NT2/D1 (cell line): ENCODE data around the gene JPH4.
"Not testable (repeated sequence)": the region's sequence is repeated elsewhere in the genome, so short reads cannot be mapped to it uniquely, and the experiment has no call there.

Source experiments
- DNase-seq: peaks from one replicate; pipeline ENCODE4 v3.0.0-alpha.2; 2011; ENCODE audit warnings: low read depth, low spot score
- H3K27me3 ChIP-seq: 2 replicates; pipeline ENCODE4 v1.6.0; 2011; ENCODE audit warnings: mild to moderate bottlenecking; ENCODE audit not compliant: insufficient read length, insufficient read depth
- H3K36me3 ChIP-seq: 2 replicates; pipeline ENCODE4 v1.6.1; 2011; ENCODE audit warnings: mild to moderate bottlenecking, low read length, mixed read lengths; ENCODE audit not compliant: insufficient read depth, insufficient read length
- H3K4me1 ChIP-seq: 2 replicates; pipeline ENCODE4 v1.5.1; 2011; ENCODE audit not compliant: insufficient read depth, insufficient read length
- H3K4me3 ChIP-seq: 2 replicates; pipeline ENCODE4 v1.5.1; 2011; ENCODE audit warnings: low read depth; ENCODE audit not compliant: insufficient read length
- H3K9ac ChIP-seq: 2 replicates; pipeline ENCODE4 v1.6.0; 2011; ENCODE audit warnings: low read depth; ENCODE audit not compliant: insufficient read length
- H3K9me3 ChIP-seq: 2 replicates; pipeline ENCODE4 v1.5.1; 2011; ENCODE audit warnings: mild to moderate bottlenecking, low read length; ENCODE audit not compliant: insufficient read depth
- SUZ12 ChIP-seq: IDR thresholded peaks from 2 replicates; pipeline ENCODE4 v1.6.1; 2011; ENCODE audit not compliant: insufficient read length, insufficient read depth; ENCODE audit errors: extremely low read depth
- YY1 ChIP-seq: IDR thresholded peaks from 2 replicates; pipeline ENCODE4 v1.6.1; 2011; ENCODE audit not compliant: insufficient read length, insufficient read depth
- ZNF274 ChIP-seq: IDR thresholded peaks from 2 replicates; pipeline ENCODE4 v1.6.1; 2011; ENCODE audit warnings: mild to moderate bottlenecking, low read depth, low read length

The JPH4 gene

DNA sequence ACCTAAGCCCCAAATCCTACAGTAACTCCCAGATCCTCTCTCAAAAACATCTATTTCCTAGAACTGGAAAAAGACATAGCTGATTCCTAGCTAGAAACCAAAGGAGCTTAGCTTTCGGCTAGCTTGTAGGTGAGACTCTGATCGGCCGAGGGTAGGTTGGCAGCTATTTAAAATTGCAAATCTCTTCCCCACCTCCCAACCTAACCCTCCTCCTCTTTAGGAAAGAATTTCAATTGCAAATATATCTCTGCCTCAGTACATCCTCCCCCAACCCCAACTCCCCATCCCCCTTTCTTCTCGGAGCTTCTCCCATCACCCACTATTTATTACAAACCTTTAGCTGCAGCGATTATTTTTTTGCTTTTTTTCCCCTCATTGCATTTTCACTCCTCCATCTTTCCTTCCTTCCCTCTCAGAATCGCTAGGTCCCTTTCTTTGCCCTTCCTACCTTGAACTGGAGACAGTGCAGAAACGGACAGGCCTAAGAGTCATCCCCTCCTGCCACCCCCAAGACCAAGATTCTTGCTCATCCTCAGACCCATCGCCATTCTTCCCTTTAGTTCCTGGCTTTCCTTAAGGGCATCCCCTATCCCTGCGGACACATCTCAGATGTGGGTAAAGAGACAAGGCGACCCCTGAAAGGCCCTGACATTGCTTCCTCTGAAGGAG lies 40.4 kb downstream of the JPH4 start:
- Histone ChIP-seq H3K27me3 (no peaks in the 10 kb centered on the region), H3K36me3 (peaks cover 41% of the 10 kb centered on the region), H3K4me1 (no peaks in the 10 kb centered on the region), H3K9me3 (no peaks in the 10 kb centered on the region), H3K4me3 (peak overlapping the region; percentile 57), H3K9ac (peak overlapping the region; percentile 88)
- DNase-seq, result no peak
- TF ChIP-seq YY1 (no peak), ZNF274 (no peak), SUZ12 (no peak)

DNA sequence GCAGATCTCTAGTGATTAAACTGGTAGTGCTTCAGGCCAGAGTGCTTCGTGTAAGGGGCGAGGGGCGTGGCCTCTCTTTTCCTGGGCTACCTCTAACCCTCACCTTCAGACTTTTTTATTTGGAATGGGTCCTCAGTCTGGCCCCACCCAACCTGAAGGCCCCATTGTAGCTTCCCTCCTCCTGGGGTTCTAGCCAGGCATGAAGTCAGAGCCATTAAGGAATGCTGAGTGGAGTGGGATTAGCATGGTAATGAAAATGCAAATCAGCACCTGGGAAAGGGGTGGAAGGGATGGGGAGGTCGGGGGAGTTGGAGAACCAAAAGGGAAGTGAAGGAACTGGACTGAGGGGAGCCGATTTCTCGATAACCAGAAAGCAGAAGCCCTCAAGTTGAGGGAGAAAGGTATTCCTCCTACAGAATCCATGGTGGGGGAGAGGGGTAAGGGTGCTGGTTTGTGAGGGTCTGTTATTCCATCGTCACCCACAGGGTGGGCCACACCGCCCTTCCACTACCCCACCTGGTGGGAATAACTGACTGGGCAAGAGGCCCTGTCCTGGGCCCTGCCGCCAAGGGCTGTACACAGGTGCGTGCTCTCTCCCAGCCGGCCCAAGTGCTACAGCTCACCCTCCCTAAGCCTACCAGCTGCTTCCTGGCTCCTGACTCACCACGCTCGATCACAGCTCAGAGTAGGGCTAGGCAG lies 41.1 kb downstream of the JPH4 start:
- Histone ChIP-seq H3K9ac (peak overlapping the region; percentile 82), H3K27me3 (no peaks in the 10 kb centered on the region), H3K4me1 (no peaks in the 10 kb centered on the region), H3K9me3 (no peaks in the 10 kb centered on the region), H3K4me3 (peak overlapping the region; percentile 57), H3K36me3 (peaks cover 42% of the 10 kb centered on the region)
- TF ChIP-seq YY1 (no peak), ZNF274 (no peak), SUZ12 (no peak)
- peak; percentile 87 for DNase-seq

DNA sequence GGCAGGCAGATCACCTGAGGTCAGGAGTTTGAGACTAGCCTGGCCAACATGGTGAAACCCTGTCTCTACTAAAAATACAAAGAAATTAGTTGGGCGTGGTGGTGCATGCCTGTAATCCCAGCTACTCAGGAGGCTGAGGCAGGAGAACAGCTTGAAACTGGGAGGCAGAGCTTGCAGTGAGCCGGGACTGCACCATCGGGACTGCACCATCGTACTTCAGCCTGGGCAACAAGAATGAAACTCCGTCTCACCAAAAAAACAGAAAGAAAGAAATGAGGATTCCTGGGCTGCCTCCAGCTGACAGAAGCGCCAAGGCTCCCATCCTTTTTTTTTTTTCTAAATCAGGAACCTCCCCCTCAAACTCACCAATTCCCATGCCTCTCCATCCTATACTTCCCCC lies 41.7 kb downstream of the JPH4 start:
- not testable (repeated sequence) for H3K9ac ChIP-seq, H3K27me3 ChIP-seq, H3K4me1 ChIP-seq, H3K9me3 ChIP-seq, DNase-seq
- Histone ChIP-seq H3K4me3 (peak overlapping the region; percentile 57), H3K36me3 (peaks cover 41% of the 10 kb centered on the region)

DNA sequence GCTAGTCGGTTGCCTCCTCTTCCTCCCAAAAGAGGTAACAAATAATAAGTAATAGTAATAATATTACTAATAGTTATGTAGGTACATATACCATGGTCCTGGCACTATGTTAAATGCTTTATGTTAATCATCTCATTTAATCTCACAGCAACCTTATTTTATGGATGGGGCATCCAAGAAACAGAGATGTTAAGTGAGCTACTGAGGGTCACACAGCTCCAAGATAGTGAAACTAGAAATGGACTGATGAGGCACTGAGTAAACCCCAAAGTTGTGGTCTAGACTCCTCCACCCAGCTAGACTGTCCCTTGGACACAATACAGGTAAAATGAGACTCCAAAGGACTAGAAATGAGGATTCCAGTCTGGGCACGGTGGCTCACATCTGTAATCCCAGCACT lies 42.1 kb downstream of the JPH4 start:
- Histone ChIP-seq H3K4me3 (no peak overlapping the region), H3K9me3 (no peaks in the 10 kb centered on the region), H3K27me3 (no peaks in the 10 kb centered on the region), H3K36me3 (peaks cover 42% of the 10 kb centered on the region), H3K4me1 (no peaks in the 10 kb centered on the region), H3K9ac (no peak overlapping the region)
- DNase-seq, result no peak
- no peak for TF ChIP-seq ZNF274
- TF ChIP-seq YY1, result no peak
- no peak for TF ChIP-seq SUZ12

DNA sequence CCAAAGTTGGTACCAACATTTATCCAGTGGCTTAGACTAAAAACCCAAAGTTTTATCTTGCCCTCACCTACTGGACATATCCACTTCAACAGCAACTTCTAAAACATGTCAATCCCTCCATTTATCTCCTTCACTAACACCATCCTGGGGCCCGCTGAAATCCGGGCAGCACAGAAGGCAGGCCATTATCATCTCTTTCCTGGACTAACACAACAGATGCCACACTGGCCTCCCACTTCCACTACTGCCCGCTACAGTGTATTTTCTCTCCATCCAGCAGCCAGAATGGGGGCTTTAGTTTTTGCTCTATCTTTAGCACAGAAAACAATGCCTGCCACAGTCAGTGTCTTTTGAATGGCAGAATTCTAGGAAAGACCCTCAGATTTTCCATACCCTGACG lies 42.6 kb downstream of the JPH4 start:
- TF ChIP-seq SUZ12 (no peak), YY1 (no peak), ZNF274 (no peak)
- no peaks in the 10 kb centered on the region for H3K4me1 ChIP-seq
- H3K9me3 ChIP-seq, result no peaks in the 10 kb centered on the region
- DNase-seq, result no peak
- H3K4me3 ChIP-seq, result no peak overlapping the region
- no peaks in the 10 kb centered on the region for H3K27me3 ChIP-seq
- no peak overlapping the region for H3K9ac ChIP-seq
- peaks cover 47% of the 10 kb centered on the region for H3K36me3 ChIP-seq

DNA sequence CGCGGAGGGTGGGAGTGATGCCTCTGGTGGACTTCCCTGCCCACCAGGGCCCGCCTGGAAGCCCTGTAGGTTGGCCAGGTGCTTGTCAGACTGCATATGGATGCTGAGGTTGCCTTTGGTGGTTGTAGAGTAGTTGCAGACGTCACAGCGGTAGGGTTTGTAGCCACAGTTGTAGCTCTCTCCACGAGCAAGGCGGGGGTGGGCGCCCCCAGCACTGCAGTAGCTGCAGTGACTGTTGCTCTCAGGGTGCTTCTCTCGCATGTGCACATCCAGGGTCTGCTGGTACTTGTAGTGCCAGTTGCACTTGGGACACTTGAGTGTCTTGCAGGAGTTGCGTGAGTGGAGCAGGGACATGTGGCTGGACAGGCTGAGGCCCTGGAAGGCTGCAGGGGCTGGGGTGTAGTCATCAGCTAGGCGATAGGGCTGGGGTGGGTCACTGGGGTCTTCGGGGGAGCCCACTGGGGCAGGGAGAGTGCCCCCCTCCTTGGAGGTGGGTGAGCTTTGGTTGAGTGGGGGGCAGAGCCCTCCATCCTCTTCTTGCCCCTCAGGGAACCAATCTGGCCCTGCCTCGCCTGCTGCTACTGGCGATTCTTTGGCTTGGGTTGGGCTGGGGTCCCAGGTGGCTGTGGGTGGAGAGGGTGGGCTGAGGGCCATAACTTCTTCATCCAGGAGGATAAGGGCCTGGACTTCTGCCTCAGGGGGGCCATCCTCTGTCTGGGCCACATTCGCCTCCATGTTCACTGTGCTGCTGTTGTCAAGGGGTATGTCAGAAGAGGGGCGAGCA lies 44.7 kb downstream of the JPH4 start:
- H3K9me3 ChIP-seq, result no peaks in the 10 kb centered on the region
- H3K4me1 ChIP-seq, result no peaks in the 10 kb centered on the region
- H3K4me3 ChIP-seq, result no peak overlapping the region
- no peak overlapping the region for H3K9ac ChIP-seq
- peaks cover 50% of the 10 kb centered on the region for H3K36me3 ChIP-seq
- TF ChIP-seq YY1, result no peak
- no peak for TF ChIP-seq SUZ12
- TF ChIP-seq ZNF274, result no peak
- H3K27me3 ChIP-seq, result no peaks in the 10 kb centered on the region
- no peak for DNase-seq

DNA sequence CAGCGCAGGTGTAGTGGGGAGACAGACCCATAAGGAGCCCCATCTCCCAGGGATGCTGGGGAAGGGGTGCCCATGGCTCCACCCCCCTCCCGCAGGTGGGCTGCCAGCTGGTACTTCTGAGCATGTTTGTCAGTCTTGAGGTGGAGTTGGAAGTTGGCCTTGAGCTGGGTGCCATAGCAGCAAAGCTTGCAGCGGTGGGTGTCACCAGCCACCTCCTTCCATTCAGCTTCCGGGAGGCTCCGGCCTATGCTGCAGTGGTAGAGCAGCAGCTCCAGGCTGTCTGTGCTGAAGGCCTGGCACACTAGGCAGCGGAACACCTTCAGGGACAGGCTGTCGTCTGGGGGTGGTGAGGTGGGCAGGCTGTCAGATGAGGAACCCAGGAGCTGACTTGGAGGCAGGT lies 45.9 kb downstream of the JPH4 start:
- Histone ChIP-seq H3K27me3 (no peaks in the 10 kb centered on the region), H3K36me3 (peaks cover 53% of the 10 kb centered on the region), H3K9ac (no peak overlapping the region), H3K9me3 (no peaks in the 10 kb centered on the region), H3K4me3 (no peak overlapping the region), H3K4me1 (peaks cover 2% of the 10 kb centered on the region)
- TF ChIP-seq YY1 (no peak), SUZ12 (no peak), ZNF274 (no peak)
- no peak for DNase-seq
